H1 (cell line): ENCODE measurements around the gene TRIM62. TPM values are rescaled to one million over a fixed set of nuclear protein-coding genes. Genes with fewer than 3 reads are reported as not detected.

Experiments
- CTCF ChIA-PET: fragments of 300-600 bp; sonication (Branson Sonifier 250); formaldehyde crosslinking; loops from one replicate; lab custom pipeline; 2021; ENCODE audit not compliant: partially characterized antibody; lab: Charles Lee
- POLR2A ChIA-PET: fragments of 300-600 bp; sonication (Branson Sonifier 250); formaldehyde crosslinking; loops from one replicate; lab custom pipeline; 2021; ENCODE audit warnings: inconsistent platforms; ENCODE audit not compliant: partially characterized antibody; lab: Charles Lee
- DNase-seq, 2 experiments: peaks; one replicate each; pipeline versions ENCODE4 v3.0.0 to v3.0.0-alpha.2; 2010 to 2022; ENCODE audit warnings: low spot score in 2 of 2, low read depth in 1 of 2, mixed read lengths in 1 of 2
- FAIRE-seq: peaks from 2 replicates; lab custom pipeline; 2011; peaks lifted over from hg19 to GRCh38; lab: Jason Lieb, UNC
- H2AFZ ChIP-seq: 2 replicates; pipeline ENCODE4 v1.8.1; 2012; ENCODE audit warnings: low read length, inconsistent platforms
- H2AK5ac ChIP-seq: 2 replicates; pipeline ENCODE4 v1.6.1; 2013; ENCODE audit warnings: low read depth, low read length
- H2BK120ac ChIP-seq: replicated peaks from 2 replicates; pipeline ENCODE3; 2013; ENCODE audit warnings: low read depth, low read length, inconsistent platforms
- H2BK12ac ChIP-seq: 2 replicates; pipeline ENCODE4 v1.6.1; 2013; ENCODE audit warnings: low read depth, low read length
- H2BK15ac ChIP-seq: 2 replicates; pipeline ENCODE4 v1.6.1; 2013; ENCODE audit warnings: low read length
- H2BK20ac ChIP-seq: 2 replicates; pipeline ENCODE4 v1.6.1; 2013; ENCODE audit warnings: low read length
- H2BK5ac ChIP-seq: 2 replicates; pipeline ENCODE4 v1.6.1; 2013; ENCODE audit warnings: low read depth, low read length
- H3K14ac ChIP-seq: 2 replicates; pipeline ENCODE4 v1.6.1; 2013; ENCODE audit warnings: inconsistent platforms; ENCODE audit not compliant: insufficient read length
- H3K18ac ChIP-seq: 2 replicates; pipeline ENCODE4 v1.6.1; 2013; ENCODE audit warnings: low read length; ENCODE audit errors: extremely low read depth
- H3K23ac ChIP-seq: 2 replicates; pipeline ENCODE4 v1.6.1; 2013; ENCODE audit warnings: inconsistent platforms; ENCODE audit not compliant: insufficient read length
- H3K23me2 ChIP-seq: 2 replicates; pipeline ENCODE4 v1.6.1; 2013; ENCODE audit warnings: low read depth, low read length
- H3K27ac ChIP-seq: 2 replicates; pipeline ENCODE4 v1.6.1; 2011; ENCODE audit warnings: low read depth, low read length, inconsistent platforms
- H3K27me3 ChIP-seq, 4 experiments: replicated peaks in 1 of 4; 1 replicate in 1 of 4; 2 replicates in 3 of 4; pipeline versions ENCODE4 v1.6.1 to v1.8.1; 2011 to 2013; ENCODE audit warnings: low read length in 3 of 4, mild to moderate bottlenecking in 3 of 4, inconsistent platforms in 2 of 4, mixed read lengths in 2 of 4, moderate library complexity in 1 of 4; ENCODE audit not compliant: control insufficient read depth in 3 of 4, insufficient read depth in 3 of 4; ENCODE audit errors: extremely low read depth in 1 of 4
- H3K36me3 ChIP-seq, 4 experiments: 2 replicates each; pipeline versions ENCODE4 v1.6.1 to v1.8.1; 2011 to 2013; ENCODE audit warnings: mild to moderate bottlenecking in 4 of 4, low read length in 3 of 4, moderate library complexity in 2 of 4, control low read depth in 1 of 4, inconsistent platforms in 1 of 4; ENCODE audit not compliant: insufficient read depth in 4 of 4, control insufficient read depth in 2 of 4
- H3K4ac ChIP-seq: replicated peaks from 2 replicates; pipeline ENCODE3; 2013; ENCODE audit warnings: low read length, low read depth, mixed read lengths, inconsistent platforms; ENCODE audit not compliant: insufficient read length
- H3K4me1 ChIP-seq, 4 experiments: replicated peaks in 1 of 4; 1 replicate in 1 of 4; 2 replicates in 3 of 4; pipeline versions ENCODE4 v1.6.1 to v1.8.1; 2011 to 2013; ENCODE audit warnings: low read length in 3 of 4, inconsistent platforms in 2 of 4, mixed read lengths in 1 of 4; ENCODE audit not compliant: insufficient read depth in 4 of 4, control insufficient read depth in 3 of 4
- H3K4me2 ChIP-seq, 2 experiments: 2 replicates each; pipeline versions ENCODE4 v1.6.1 to v1.8.1; 2011 to 2013; ENCODE audit warnings: low read depth in 2 of 2, low read length in 2 of 2, control low read depth in 1 of 2, inconsistent platforms in 1 of 2, mild to moderate bottlenecking in 1 of 2; ENCODE audit not compliant: insufficient read depth in 1 of 2
- H3K4me3 ChIP-seq, 4 experiments: fragments of 200-600, 300-600 bp in 1 of 4; sonication (generic), shearing (Covaris generic), sonication (Bioruptor Twin) in 1 of 4; 2 replicates each; pipeline versions ENCODE4 v1.5.1 to v1.8.1; 2011 to 2016; ENCODE audit warnings: low read length in 4 of 4, low read depth in 3 of 4, control low read depth in 2 of 4, inconsistent platforms in 2 of 4, mild to moderate bottlenecking in 2 of 4, mixed read lengths in 1 of 4, moderate library complexity in 1 of 4; ENCODE audit not compliant: insufficient read depth in 2 of 4; ENCODE audit errors: extremely low read depth in 1 of 4
- H3K56ac ChIP-seq: replicated peaks from 2 replicates; pipeline ENCODE3; 2013; ENCODE audit warnings: low read depth, mild to moderate bottlenecking, mixed read lengths, low read length, inconsistent platforms; ENCODE audit not compliant: insufficient read length
- H3K79me1 ChIP-seq: 2 replicates; pipeline ENCODE4 v1.6.1; 2013; ENCODE audit warnings: low read depth, low read length, control low read depth
- H3K79me2 ChIP-seq, 2 experiments: 2 replicates each; pipeline versions ENCODE4 v1.6.1 to v1.8.1; 2012 to 2013; ENCODE audit warnings: low read length in 2 of 2, mild to moderate bottlenecking in 2 of 2, inconsistent platforms in 1 of 2; ENCODE audit not compliant: insufficient read depth in 2 of 2, control insufficient read depth in 1 of 2
- H3K9ac ChIP-seq, 4 experiments: replicated peaks in 1 of 4; 1 replicate in 1 of 4; 2 replicates in 3 of 4; pipeline versions ENCODE4 v1.6.1 to v1.8.1; 2011 to 2013; ENCODE audit warnings: low read depth in 3 of 4, low read length in 3 of 4, control low read depth in 2 of 4, mild to moderate bottlenecking in 2 of 4, moderate library complexity in 2 of 4, inconsistent platforms in 1 of 4; ENCODE audit errors: extremely low read depth in 1 of 4
- H3K9me3 ChIP-seq, 2 experiments: 2 replicates each; pipeline versions ENCODE4 v1.6.1 to v1.8.1; 2012 to 2013; ENCODE audit warnings: mild to moderate bottlenecking in 2 of 2, moderate library complexity in 2 of 2, control low read depth in 1 of 2, inconsistent platforms in 1 of 2, low read depth in 1 of 2, low read length in 1 of 2, mixed read lengths in 1 of 2; ENCODE audit not compliant: insufficient read depth in 2 of 2
- H4K20me1 ChIP-seq, 2 experiments: replicated peaks in 1 of 2; 2 replicates each; pipeline versions ENCODE3 to v1.8.1; 2011 to 2013; ENCODE audit warnings: inconsistent platforms in 2 of 2, low read length in 2 of 2, mild to moderate bottlenecking in 1 of 2; ENCODE audit not compliant: insufficient read depth in 2 of 2, control insufficient read depth in 1 of 2
- H4K5ac ChIP-seq: 2 replicates; pipeline ENCODE4 v1.6.1; 2013; ENCODE audit warnings: low read length, low read depth, mixed read lengths, inconsistent platforms; ENCODE audit not compliant: insufficient read length
- H4K8ac ChIP-seq: 2 replicates; pipeline ENCODE4 v1.8.0; 2013; ENCODE audit warnings: mild to moderate bottlenecking, moderate library complexity, low read length, inconsistent platforms; ENCODE audit not compliant: insufficient read depth; ENCODE audit errors: extremely low read depth
- H4K91ac ChIP-seq: replicated peaks from 2 replicates; pipeline ENCODE3; 2013; ENCODE audit warnings: low read length, mixed read lengths, inconsistent platforms; ENCODE audit not compliant: insufficient read length
- KDM5A ChIP-seq: fragments of 200-600 bp; IDR thresholded peaks from 2 replicates; pipeline ENCODE4 v1.7.1; 2012; ENCODE audit warnings: mild to moderate bottlenecking, low read length, inconsistent platforms, mixed read lengths
- SRF ChIP-seq: IDR thresholded peaks from 2 replicates; pipeline ENCODE4 v1.6.1; 2011; ENCODE audit warnings: mild to moderate bottlenecking, low read depth, low read length, moderate library complexity
- SUZ12 ChIP-seq: fragments of 200-600 bp; sonication (generic); IDR thresholded peaks from 2 replicates; pipeline ENCODE4 v1.6.1; 2012; ENCODE audit warnings: mild to moderate bottlenecking, inconsistent platforms, low read length, moderate library complexity, mixed read lengths
- TBP ChIP-seq: IDR thresholded peaks from 2 replicates; pipeline ENCODE4 v1.6.1; 2011; ENCODE audit warnings: low read depth, low read length, improper control_type of control experiment
- ZNF274 ChIP-seq: IDR thresholded peaks from 2 replicates; pipeline ENCODE4 v1.7.0; 2012; ENCODE audit warnings: low read length, borderline replicate concordance; ENCODE audit errors: extremely low read depth
- WGBS, 2 experiments: shearing (Covaris generic) in 1 of 2; methylation state at CpG; one replicate each; pipeline versions ENCODE4 v1.1.6 to v1.1.7; 2013 to 2015; ENCODE audit warnings: low lambda C conversion rate in 2 of 2, mixed read lengths in 2 of 2, inconsistent platforms in 1 of 2, low coverage in 1 of 2, missing lambda C conversion rate in 1 of 2; ENCODE audit not compliant: insufficient replicate concordance in 2 of 2, insufficient coverage in 1 of 2, insufficient read length in 1 of 2; ENCODE audit errors: extremely low coverage in 1 of 2, missing lambda C conversion rate in 1 of 2; 5-methylcytosine and 5-hydroxymethylcytosine counted together
- polyA plus RNA-seq, 7 experiments: library from polyadenylated mRNA; depleted of rRNA in 3 of 7; stranded (reverse) in 5 of 7; unstranded in 2 of 7; fragments of >200 nt in 5 of 7; fragments of 200-250 nt in 2 of 7; gene quantifications; 1 replicate in 5 of 7; 2 replicates in 1 of 7; 4 replicates in 1 of 7; pipeline versions ENCODE4 v1.2.1 to v1.2.3, GENCODE V29; 2011 to 2013; ENCODE audit warnings: missing spikeins in 2 of 7, mixed read lengths in 2 of 7
- total RNA-seq: library from RNA; stranded (reverse); fragmentation: NEBNext Ultra II Directional; extraction: Animal tissue kit (Norgen Biotek cat#: 25700); gene quantifications from 2 replicates; pipeline ENCODE4 v1.2.1, GENCODE V29; 2021

TRIM62 gene
- total and polyA plus RNA-seq, 2 of the 8 experiments (the other 6 are each of a cell fraction or from before 2014, with no cell fraction given), result 6.3 to 10.8 TPM

DNA sequence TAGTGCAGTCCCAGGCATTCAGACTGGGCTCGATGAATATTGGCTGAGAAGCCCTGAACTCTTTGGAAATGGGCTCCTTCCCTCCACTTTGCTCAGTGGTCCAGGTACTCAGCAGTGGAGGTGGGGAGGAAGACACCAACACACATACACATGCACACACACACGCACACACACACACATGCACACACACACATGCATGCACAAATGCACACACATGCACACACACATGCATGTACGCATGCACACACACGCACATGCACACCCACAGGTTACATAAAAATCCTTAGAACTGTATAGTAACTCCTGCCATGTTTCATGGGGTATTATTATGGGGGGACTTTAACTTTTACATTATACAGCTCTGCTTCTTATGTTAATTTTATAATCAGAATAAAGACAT, 5.0 kb downstream of the TRIM62 start:
- H4K91ac ChIP-seq, result no peak overlapping the region
- no peak overlapping the region for H4K8ac ChIP-seq
- H3K36me3 ChIP-seq, result no peaks in the 10 kb centered on the region
- POLR2A ChIA-PET, result interaction anchor here (1.8 kb wide), 1 partner anchor 11 kb away, joined by 5 read pairs; no protein-coding TSS in a partner anchor
- no peaks in the 10 kb centered on the region; a peak in 1 of 7 replicates for H3K27me3 ChIP-seq
- no peak overlapping the region for H2BK12ac ChIP-seq
- H4K20me1 ChIP-seq, result peaks cover 0 to 14% of the 10 kb centered on the region in 2 experiments
- no peaks in the 10 kb centered on the region; the same call in 1 of the 2 replicates for H3K79me1 ChIP-seq
- H3K79me2 ChIP-seq, result no peaks in the 10 kb centered on the region; a peak in 1 of 4 replicates
- H3K14ac ChIP-seq, result no peak overlapping the region
- H2BK5ac ChIP-seq, result no peak overlapping the region
- H3K4me3 ChIP-seq, result no peak overlapping the region
- CTCF ChIA-PET, result no interaction called here
- no peak overlapping the region for H3K27ac ChIP-seq
- H3K9ac ChIP-seq, result no peak overlapping the region
- no peak overlapping the region for H2BK20ac ChIP-seq
- no peak overlapping the region for H3K23ac ChIP-seq
- H4K5ac ChIP-seq, result no peak overlapping the region
- no peaks in the 10 kb centered on the region for H3K9me3 ChIP-seq
- H3K4me1 ChIP-seq, result peaks cover 0 to 9% (median 6%) of the 10 kb centered on the region in 4 experiments; a peak in 5 of 7 replicates
- H3K4me2 ChIP-seq, result no peak overlapping the region
- H3K56ac ChIP-seq, result no peak overlapping the region
- DNase-seq (no peak), FAIRE-seq (no peak)
- peaks cover 12% of the 10 kb centered on the region for H3K23me2 ChIP-seq
- H2AFZ ChIP-seq, result no peak overlapping the region
- no peak overlapping the region for H3K18ac ChIP-seq
- H3K4ac ChIP-seq, result no peak overlapping the region
- 72% methylated on average over 4 of the region's 4 CpGs; no CpG with 5 or more reads in 1 of the 2 experiments for WGBS, 2 experiments
- no peak overlapping the region for H2BK15ac ChIP-seq
- H2BK120ac ChIP-seq, result no peak overlapping the region
- H2AK5ac ChIP-seq, result no peak overlapping the region
- no peak for TF ChIP-seq SUZ12
- TF ChIP-seq TBP, result no peak
- no peak for TF ChIP-seq ZNF274
- TF ChIP-seq SRF, result no peak
- no peak for TF ChIP-seq KDM5A
